ENCODE data around the gene ZSCAN32.

ZSCAN32 gene

GRCh38 chr16:3358871-3359270, 41.9 kb downstream of the ZSCAN32 start:
- H3K4me3 ChIP-seq (replicated peaks; ENCODE audit: low read depth, low read length), result no peak overlapping the region
- DNase-seq (ENCODE audit: extremely low read depth, low read depth), result no peak
- TF ChIP-seq CTCF (IDR thresholded peaks at IDR 0.05; ENCODE audit: low read depth, low read length, missing control alignments), result no peak

- TF ChIP-seq CTCF (IDR thresholded peaks at IDR 0.05; ENCODE audit: low read depth, low read length, missing control alignments), result no peak
- DNase-seq (ENCODE audit: extremely low read depth, low read depth), result no peak
- no peak overlapping the region for H3K4me3 ChIP-seq (replicated peaks; ENCODE audit: low read depth, low read length)
Measured at GRCh38 chr16:3356118-3356517, 44.7 kb downstream of the ZSCAN32 start.

- DNase-seq (ENCODE audit: extremely low read depth, low read depth), result no peak
- H3K4me3 ChIP-seq (replicated peaks; ENCODE audit: low read depth, low read length), result no peak within 1 kb of the TSS
- TF ChIP-seq CTCF (IDR thresholded peaks at IDR 0.05; ENCODE audit: low read depth, low read length, missing control alignments), result no peak
Measured at GRCh38 chr16:3355589-3355988, 45.2 kb downstream of the ZSCAN32 start, which contains the start of gene OR2C1. OR2C1 (plus strand) TSS chr16:3355889; CDS start chr16:3355941, 52 bp downstream.

- DNase-seq (ENCODE audit: extremely low read depth, low read depth), result no peak
- no peak overlapping the region for H3K4me3 ChIP-seq (replicated peaks; ENCODE audit: low read depth, low read length)
- no peak for TF ChIP-seq CTCF (IDR thresholded peaks at IDR 0.05; ENCODE audit: low read depth, low read length, missing control alignments)
Measured at GRCh38 chr16:3349175-3349574, 51.6 kb downstream of the ZSCAN32 start.

GRCh38 chr16:3348547-3349167, 52.1 kb downstream of the ZSCAN32 start:
- no peak for TF ChIP-seq CTCF (IDR thresholded peaks at IDR 0.05; ENCODE audit: low read depth, low read length, missing control alignments)
- no peak overlapping the region for H3K4me3 ChIP-seq (replicated peaks; ENCODE audit: low read depth, low read length)
- DNase-seq (ENCODE audit: extremely low read depth, low read depth), result no peak

- H3K4me3 ChIP-seq (replicated peaks; ENCODE audit: low read depth, low read length), result no peak overlapping the region
- TF ChIP-seq CTCF (IDR thresholded peaks at IDR 0.05; ENCODE audit: low read depth, low read length, missing control alignments), result no peak
- no peak for DNase-seq (ENCODE audit: extremely low read depth, low read depth)
Measured at GRCh38 chr16:3347586-3347985, 53.2 kb downstream of the ZSCAN32 start.

- TF ChIP-seq CTCF (IDR thresholded peaks at IDR 0.05; ENCODE audit: low read depth, low read length, missing control alignments), result no peak
- H3K4me3 ChIP-seq (replicated peaks; ENCODE audit: low read depth, low read length), result no peak overlapping the region
- no peak for DNase-seq (ENCODE audit: extremely low read depth, low read depth)
Measured at GRCh38 chr16:3346041-3346440, 54.8 kb downstream of the ZSCAN32 start.

Data from HFF-Myc (cell line).